Ureter (tissue), 1 donor: ENCODE measurements around the gene NME3. TPM values are rescaled to one million over a fixed set of nuclear protein-coding genes. Genes with fewer than 3 reads are reported as not detected.

ENCODE experiments used
- DNase-seq: peaks from one replicate; pipeline ENCODE4 v3.0.0-alpha.2; 2020; ENCODE audit warnings: low spot score
- total RNA-seq: library from RNA; stranded (reverse); gene quantifications from one replicate; pipeline ENCODE4 v1.2.4, GENCODE V29; 2023
- donor health status: DM: yes; HTN: yes; CAD: no.

Gene NME3
- total RNA-seq, 1 donor from 2014 or later: 79.7 TPM

- no peak for DNase-seq
Observed at GRCh38 chr16:1768767-1769401, 2.5 kb downstream of the NME3 start.

GRCh38 chr16:1768061-1768766 is 3.1 kb downstream of the NME3 start:
- DNase-seq: no peak

GRCh38 chr16:1767116-1767994 is 4.0 kb downstream of the NME3 start:
- DNase-seq: no peak

- no peak for DNase-seq
Observed at GRCh38 chr16:1766701-1767100, 4.6 kb downstream of the NME3 start.

GRCh38 chr16:1766231-1766630 is 5.1 kb downstream of the NME3 start:
- no peak for DNase-seq

- DNase-seq: no peak
Observed at GRCh38 chr16:1765826-1766225, 5.5 kb downstream of the NME3 start.

GRCh38 chr16:1764971-1765370 is 6.4 kb downstream of the NME3 start:
- no peak for DNase-seq

GRCh38 chr16:1763521-1764511 is 7.5 kb downstream of the NME3 start:
- no peak for DNase-seq

- DNase-seq: no peak
Observed at GRCh38 chr16:1762879-1763520, 8.3 kb downstream of the NME3 start.

- no peak for DNase-seq
Observed at GRCh38 chr16:1762196-1762878, 9.0 kb downstream of the NME3 start.

- no peak for DNase-seq
Observed at GRCh38 chr16:1761751-1762150, 9.6 kb downstream of the NME3 start.

- DNase-seq: no peak
Observed at GRCh38 chr16:1760911-1761310, 10.4 kb downstream of the NME3 start.

GRCh38 chr16:1759511-1759910 is 11.8 kb downstream of the NME3 start:
- DNase-seq: no peak

GRCh38 chr16:1758923-1759322 is 12.4 kb downstream of the NME3 start:
- DNase-seq: no peak

- DNase-seq: no peak
Observed at GRCh38 chr16:1757714-1758461, 13.5 kb downstream of the NME3 start.

GRCh38 chr16:1754204-1754603 is 17.1 kb downstream of the NME3 start:
- DNase-seq: no peak

GRCh38 chr16:1752853-1753252 is 18.5 kb downstream of the NME3 start:
- no peak for DNase-seq

GRCh38 chr16:1751946-1752345 is 19.4 kb downstream of the NME3 start:
- DNase-seq: no peak
